ENCODE measurements around the gene DNAH2.

Gene DNAH2

GRCh38 chr17:7844292-7845154, 127.0 kb downstream of the DNAH2 start (continued):
- TF ChIP-seq ZNF280C (tag by site-specific recombination; IDR thresholded peaks at IDR 0.05) (no peak), ZNF274 (IDR thresholded peaks at IDR 0.05; ENCODE audit: low read length) (no peak), ZNF274 (tag by site-specific recombination; IDR thresholded peaks at IDR 0.05; ENCODE audit: borderline replicate concordance) (no peak), ZNF624 (tag by site-specific recombination; IDR thresholded peaks at IDR 0.05) (no peak), ZBTB49 (tag by site-specific recombination; IDR thresholded peaks at IDR 0.05; ENCODE audit: low read depth) (no peak), ZNF544 (tag by site-specific recombination; IDR thresholded peaks at IDR 0.05) (no peak), ZNF510 (tag by site-specific recombination; IDR thresholded peaks at IDR 0.05; ENCODE audit: insufficient replicate concordance) (no peak), ZNF776 (tag by site-specific recombination; IDR thresholded peaks at IDR 0.05; ENCODE audit: borderline replicate concordance) (no peak), ZIC2 (tag by site-specific recombination; IDR thresholded peaks at IDR 0.05) (no peak), PRDM6 (tag by site-specific recombination; IDR thresholded peaks at IDR 0.05) (no peak), ZNF514 (tag by site-specific recombination; IDR thresholded peaks at IDR 0.05) (no peak), ZNF792 (tag by site-specific recombination; IDR thresholded peaks at IDR 0.05) (no peak), ZNF639 (tag by site-specific recombination; IDR thresholded peaks at IDR 0.05) (no peak), ZNF76 (tag by site-specific recombination; IDR thresholded peaks at IDR 0.05; ENCODE audit: borderline replicate concordance, low read depth) (peak; percentile 12; the same call in 1 of the 2 replicates), ZNF157 (tag by site-specific recombination; IDR thresholded peaks at IDR 0.05) (peak; percentile 34; the same call in 1 of the 2 replicates), ZBTB21 (tag by site-specific recombination; IDR thresholded peaks at IDR 0.05) (peak; percentile 9; the same call in 1 of the 2 replicates), ZNF488 (tag by site-specific recombination; IDR thresholded peaks at IDR 0.05) (no peak)

Data from HEK293 (cell line).